Measurements from ENCODE around the gene TOX2.

TOX2 gene

DNA sequence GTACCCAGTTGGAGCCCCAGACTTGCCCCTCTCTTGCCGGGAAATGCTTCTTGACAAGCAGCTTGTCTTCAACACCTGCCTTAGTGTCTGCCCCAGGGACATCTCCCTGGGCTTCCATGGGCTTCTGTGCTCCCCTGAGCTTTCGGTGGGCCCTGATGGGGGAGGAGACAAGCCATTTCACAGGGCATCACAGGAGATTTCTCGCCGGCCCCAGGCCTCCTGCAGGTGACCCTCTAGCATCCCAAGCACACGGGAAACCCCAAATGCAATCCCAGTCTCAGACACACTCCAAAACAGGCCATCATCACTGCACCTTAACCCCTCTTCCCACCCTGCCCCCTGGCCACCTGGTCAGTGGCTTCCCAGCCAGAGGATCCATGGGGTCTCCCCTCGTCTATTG lies 197.8 kb downstream of the TOX2 start:
- no peak overlapping the region for H3K4me3 ChIP-seq (ENCODE audit: low read depth in 1 of 5, low read length in 5 of 5)
- H3K4me1 ChIP-seq (ENCODE audit: control insufficient read depth in 5 of 5, insufficient read depth in 5 of 5, low read length in 5 of 5), result peaks cover 0 to 6% (median 2%) of the 10 kb centered on the region in 5 donors
- H3K9ac ChIP-seq (ENCODE audit: low read length in 5 of 5), result no peak overlapping the region
- peaks cover 22 to 48% (median 28%) of the 10 kb centered on the region in 5 donors for H3K27me3 ChIP-seq (ENCODE audit: control insufficient read depth in 5 of 5, insufficient read depth in 4 of 5, low read length in 5 of 5)
- H3K27ac ChIP-seq (ENCODE audit: low read depth, low read length), result no peak overlapping the region
- H3K36me3 ChIP-seq (ENCODE audit: control insufficient read depth in 5 of 5, insufficient read depth in 5 of 5, low read length in 5 of 5), result no peaks in the 10 kb centered on the region
- H3K9me3 ChIP-seq (ENCODE audit: control insufficient read depth in 5 of 5, low read length in 5 of 5), result peaks cover 0 to 9% (median 7%) of the 10 kb centered on the region in 5 donors

DNA sequence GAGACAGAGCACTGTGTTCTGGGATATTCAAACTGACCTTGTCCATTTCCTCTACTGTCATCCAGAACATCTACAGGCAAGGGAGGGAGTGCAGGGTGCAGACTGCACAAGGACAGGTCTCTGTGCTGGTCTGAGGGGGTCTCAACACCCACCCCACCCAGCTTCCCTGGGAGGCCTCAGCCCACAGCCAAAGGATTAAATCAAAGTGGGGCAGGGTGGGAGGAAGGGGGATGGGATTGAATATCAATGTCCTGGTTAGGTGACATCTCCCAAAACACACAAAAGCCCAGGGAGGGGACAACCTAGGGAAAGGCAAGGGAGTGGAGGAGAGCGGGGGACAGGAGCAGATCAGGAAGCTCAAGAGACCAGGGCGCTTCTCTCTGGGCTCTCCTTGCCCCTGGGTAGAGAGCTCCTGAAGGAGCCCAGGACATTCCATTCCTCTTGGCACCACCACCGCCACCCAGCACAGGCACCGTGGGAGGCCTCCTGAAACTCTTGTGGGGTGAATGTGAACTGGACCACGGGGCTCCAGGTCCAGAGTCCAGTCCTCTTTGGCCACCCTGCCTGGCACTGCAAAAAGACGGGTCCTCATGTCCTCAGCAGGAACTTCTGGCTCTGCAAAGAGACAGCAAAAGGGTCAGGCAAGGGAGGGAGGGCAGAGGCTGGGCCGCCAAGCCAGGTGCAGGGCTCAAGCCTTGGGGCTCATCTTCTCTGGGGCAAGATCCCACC lies 198.4 kb downstream of the TOX2 start:
- no peak overlapping the region for H3K9ac ChIP-seq (ENCODE audit: low read length in 5 of 5)
- peaks cover 0 to 6% (median 2%) of the 10 kb centered on the region in 5 donors for H3K4me1 ChIP-seq (ENCODE audit: control insufficient read depth in 5 of 5, insufficient read depth in 5 of 5, low read length in 5 of 5)
- peaks cover 18 to 42% (median 28%) of the 10 kb centered on the region in 5 donors for H3K27me3 ChIP-seq (ENCODE audit: control insufficient read depth in 5 of 5, insufficient read depth in 4 of 5, low read length in 5 of 5)
- no peak overlapping the region for H3K27ac ChIP-seq (ENCODE audit: low read depth, low read length)
- H3K4me3 ChIP-seq (ENCODE audit: low read depth in 1 of 5, low read length in 5 of 5), result no peak overlapping the region
- peaks cover 0 to 4% (median 1%) of the 10 kb centered on the region in 5 donors for H3K9me3 ChIP-seq (ENCODE audit: control insufficient read depth in 5 of 5, low read length in 5 of 5)
- H3K36me3 ChIP-seq (ENCODE audit: control insufficient read depth in 5 of 5, insufficient read depth in 5 of 5, low read length in 5 of 5), result no peaks in the 10 kb centered on the region

DNA sequence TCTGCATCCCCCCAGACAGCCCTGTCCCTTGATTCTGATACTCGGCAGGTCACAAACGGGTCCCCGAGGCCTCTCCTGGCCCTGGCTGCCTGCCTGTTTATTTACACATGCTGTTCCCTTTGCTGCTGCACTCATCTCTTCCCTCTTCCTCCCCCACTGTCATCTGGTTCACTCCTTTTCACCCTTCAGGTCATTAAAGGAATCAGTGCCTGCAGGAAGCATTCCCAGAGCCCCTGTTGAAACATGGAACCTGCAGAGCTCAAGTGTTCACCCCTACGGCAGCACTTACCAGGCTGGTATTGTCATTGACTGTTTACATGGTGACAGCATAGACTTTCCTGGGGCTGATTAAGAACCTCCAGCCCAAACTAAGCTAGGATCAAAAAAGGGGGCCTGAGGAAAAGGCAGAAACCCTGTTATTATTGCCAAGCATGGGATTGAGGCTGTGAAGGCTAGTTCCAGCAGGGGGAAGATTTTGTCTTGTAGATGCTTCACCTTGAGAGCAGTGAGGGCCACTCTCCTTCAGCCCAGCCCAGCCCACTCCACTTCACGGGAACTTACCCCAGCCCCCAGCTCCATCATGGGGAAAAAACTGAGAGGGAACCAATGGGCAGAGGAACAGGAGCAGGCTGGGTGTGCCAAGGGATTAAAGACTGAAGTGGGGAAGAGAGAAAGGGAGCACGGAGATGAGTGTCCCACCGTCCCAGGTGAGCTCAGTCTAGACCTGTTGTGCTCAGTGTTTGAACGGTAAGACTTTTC lies 199.1 kb downstream of the TOX2 start:
- Histone ChIP-seq H3K36me3 (ENCODE audit: control insufficient read depth in 5 of 5, insufficient read depth in 5 of 5, low read length in 5 of 5) (no peaks in the 10 kb centered on the region), H3K27ac (ENCODE audit: low read depth, low read length) (no peak overlapping the region), H3K27me3 (ENCODE audit: control insufficient read depth in 5 of 5, insufficient read depth in 4 of 5, low read length in 5 of 5) (peaks cover 18 to 41% (median 28%) of the 10 kb centered on the region in 5 donors), H3K9ac (ENCODE audit: low read length in 5 of 5) (no peak overlapping the region), H3K4me1 (ENCODE audit: control insufficient read depth in 5 of 5, insufficient read depth in 5 of 5, low read length in 5 of 5) (peaks cover 0 to 6% (median 2%) of the 10 kb centered on the region in 5 donors), H3K4me3 (ENCODE audit: low read depth in 1 of 5, low read length in 5 of 5) (no peak overlapping the region), H3K9me3 (ENCODE audit: control insufficient read depth in 5 of 5, low read length in 5 of 5) (no peaks in the 10 kb centered on the region)

DNA sequence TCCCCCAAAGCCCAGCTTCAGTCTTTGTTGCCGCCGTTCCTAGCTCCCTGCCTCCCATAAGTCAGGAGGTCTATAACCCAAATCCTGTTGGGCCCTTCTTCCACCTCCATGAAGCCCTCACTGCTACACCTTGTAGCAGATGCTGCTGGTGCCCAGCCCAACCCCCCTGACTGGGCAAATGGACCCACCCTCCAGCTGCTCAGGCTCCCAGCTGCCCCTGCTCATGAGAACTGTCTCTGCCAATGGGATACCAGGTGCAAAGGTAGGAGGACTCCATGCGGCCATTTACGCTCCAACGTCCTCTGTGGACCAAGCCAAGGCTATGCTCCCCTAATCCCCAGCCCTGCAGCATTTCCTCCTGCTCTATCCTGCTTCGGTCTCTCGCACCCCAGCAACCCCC lies 200.5 kb downstream of the TOX2 start:
- Histone ChIP-seq H3K36me3 (ENCODE audit: control insufficient read depth in 5 of 5, insufficient read depth in 5 of 5, low read length in 5 of 5) (no peaks in the 10 kb centered on the region), H3K9me3 (ENCODE audit: control insufficient read depth in 5 of 5, low read length in 5 of 5) (no peaks in the 10 kb centered on the region), H3K27me3 (ENCODE audit: control insufficient read depth in 5 of 5, insufficient read depth in 4 of 5, low read length in 5 of 5) (peaks cover 16 to 36% (median 22%) of the 10 kb centered on the region in 5 donors), H3K4me3 (ENCODE audit: low read depth in 1 of 5, low read length in 5 of 5) (no peak overlapping the region), H3K9ac (ENCODE audit: low read length in 5 of 5) (no peak overlapping the region), H3K27ac (ENCODE audit: low read depth, low read length) (no peak overlapping the region), H3K4me1 (ENCODE audit: control insufficient read depth in 5 of 5, insufficient read depth in 5 of 5, low read length in 5 of 5) (peaks cover 0 to 6% (median 2%) of the 10 kb centered on the region in 5 donors)

DNA sequence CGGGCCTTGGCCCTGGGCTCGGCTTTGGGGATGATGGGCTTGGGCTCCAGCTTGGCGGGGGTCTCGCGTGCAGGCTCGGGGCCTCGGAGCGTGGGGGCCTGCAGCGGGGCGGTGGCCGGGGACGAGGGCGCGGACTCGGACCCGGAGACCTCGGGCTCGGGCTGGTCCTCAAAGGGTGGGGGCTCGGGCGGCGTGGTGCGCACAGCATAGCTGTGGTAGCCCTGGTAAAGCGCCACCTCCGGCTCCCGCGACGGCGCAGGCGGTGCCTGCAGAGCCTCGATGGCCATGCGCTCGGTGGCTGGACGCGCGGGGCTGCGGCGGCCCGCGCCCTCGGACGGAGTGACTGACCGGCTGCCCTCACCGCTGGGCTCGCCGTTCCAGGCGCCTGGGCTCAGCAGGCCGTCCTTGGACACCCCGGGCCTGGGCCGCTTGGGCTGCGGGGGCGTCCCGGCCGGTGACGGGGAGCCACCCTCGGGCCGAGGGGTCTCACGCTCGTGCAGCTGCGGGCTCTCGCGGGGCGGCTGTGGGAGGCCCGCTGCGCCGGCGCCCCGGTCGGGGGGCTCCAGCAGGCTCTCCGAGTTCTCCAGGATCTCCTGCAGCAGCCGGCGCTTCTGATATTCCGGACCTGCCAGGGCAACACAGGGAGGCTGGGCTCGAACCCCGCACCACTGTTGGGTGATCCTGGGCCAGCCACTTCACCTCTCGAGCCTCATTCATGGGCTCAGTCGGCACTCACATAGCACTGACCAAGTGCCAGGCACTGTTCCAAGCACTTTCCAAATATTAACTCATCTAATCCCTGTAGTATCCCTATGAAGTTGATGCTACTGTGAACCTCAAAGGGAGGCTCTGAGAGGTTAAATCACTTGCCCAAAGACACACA lies 201.4 kb downstream of the TOX2 start:
- Histone ChIP-seq H3K27ac (ENCODE audit: low read depth, low read length) (no peak overlapping the region), H3K9ac (ENCODE audit: low read length in 5 of 5) (no peak overlapping the region), H3K4me1 (ENCODE audit: control insufficient read depth in 5 of 5, insufficient read depth in 5 of 5, low read length in 5 of 5) (peaks cover 0 to 6% (median 2%) of the 10 kb centered on the region in 5 donors)

DNA sequence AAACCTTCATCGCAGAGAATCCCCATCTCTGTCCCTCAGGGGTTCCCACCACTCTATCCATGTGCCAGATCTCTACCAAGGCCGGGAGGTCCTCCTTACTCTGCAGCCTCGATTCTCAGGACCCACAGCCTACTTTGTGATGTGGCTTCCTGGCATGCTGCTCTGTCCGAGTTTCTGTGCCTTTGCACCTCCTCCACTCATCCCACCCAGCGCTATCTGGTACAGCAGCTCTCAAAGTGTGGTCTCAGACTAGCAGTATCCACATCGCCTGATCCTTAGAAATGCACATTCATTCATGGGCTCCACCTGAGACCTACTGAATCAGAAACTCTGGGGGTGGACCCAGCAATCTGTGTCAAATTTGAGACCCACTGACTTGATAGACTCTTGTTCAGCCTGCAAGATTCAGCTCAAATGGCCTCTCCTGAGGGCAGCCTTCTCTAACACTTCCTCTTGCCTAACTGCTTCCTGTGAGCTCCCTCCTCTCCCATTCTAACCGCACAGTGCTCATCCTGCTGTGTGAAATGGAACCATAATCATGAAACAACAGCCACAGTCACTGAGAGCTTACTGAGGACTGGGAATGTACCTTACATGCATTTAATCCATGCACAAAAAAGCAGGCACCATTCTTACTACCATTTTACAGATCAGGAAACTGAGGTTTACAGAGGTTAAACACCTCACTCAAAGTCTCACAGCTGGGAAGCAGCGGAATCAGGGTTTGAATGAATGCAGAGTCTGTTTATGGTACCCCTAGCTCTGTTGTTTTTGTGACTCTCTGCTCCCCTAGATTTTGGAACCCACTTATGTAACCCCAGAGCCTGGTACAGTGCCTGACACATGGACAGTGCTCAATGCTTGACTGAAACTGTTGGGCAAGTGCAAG lies 202.9 kb downstream of the TOX2 start:
- Histone ChIP-seq H3K27ac (ENCODE audit: low read depth, low read length) (no peak overlapping the region), H3K36me3 (ENCODE audit: control insufficient read depth in 5 of 5, insufficient read depth in 5 of 5, low read length in 5 of 5) (no peaks in the 10 kb centered on the region), H3K9me3 (ENCODE audit: control insufficient read depth in 5 of 5, low read length in 5 of 5) (no peaks in the 10 kb centered on the region), H3K9ac (ENCODE audit: low read length in 5 of 5) (no peak overlapping the region), H3K27me3 (ENCODE audit: control insufficient read depth in 5 of 5, insufficient read depth in 4 of 5, low read length in 5 of 5) (peaks cover 17 to 33% (median 19%) of the 10 kb centered on the region in 5 donors), H3K4me3 (ENCODE audit: low read depth in 1 of 5, low read length in 5 of 5) (no peak overlapping the region), H3K4me1 (ENCODE audit: control insufficient read depth in 5 of 5, insufficient read depth in 5 of 5, low read length in 5 of 5) (peaks cover 0 to 6% (median 0%) of the 10 kb centered on the region in 5 donors)

More for the DNA sequence above, 201.4 kb downstream of the TOX2 start:
- Histone ChIP-seq H3K27me3 (ENCODE audit: control insufficient read depth in 5 of 5, insufficient read depth in 4 of 5, low read length in 5 of 5) (peaks cover 16 to 31% (median 19%) of the 10 kb centered on the region in 5 donors), H3K4me3 (ENCODE audit: low read depth in 1 of 5, low read length in 5 of 5) (no peak overlapping the region), H3K9me3 (ENCODE audit: control insufficient read depth in 5 of 5, low read length in 5 of 5) (no peaks in the 10 kb centered on the region), H3K36me3 (ENCODE audit: control insufficient read depth in 5 of 5, insufficient read depth in 5 of 5, low read length in 5 of 5) (no peaks in the 10 kb centered on the region)

DNA sequence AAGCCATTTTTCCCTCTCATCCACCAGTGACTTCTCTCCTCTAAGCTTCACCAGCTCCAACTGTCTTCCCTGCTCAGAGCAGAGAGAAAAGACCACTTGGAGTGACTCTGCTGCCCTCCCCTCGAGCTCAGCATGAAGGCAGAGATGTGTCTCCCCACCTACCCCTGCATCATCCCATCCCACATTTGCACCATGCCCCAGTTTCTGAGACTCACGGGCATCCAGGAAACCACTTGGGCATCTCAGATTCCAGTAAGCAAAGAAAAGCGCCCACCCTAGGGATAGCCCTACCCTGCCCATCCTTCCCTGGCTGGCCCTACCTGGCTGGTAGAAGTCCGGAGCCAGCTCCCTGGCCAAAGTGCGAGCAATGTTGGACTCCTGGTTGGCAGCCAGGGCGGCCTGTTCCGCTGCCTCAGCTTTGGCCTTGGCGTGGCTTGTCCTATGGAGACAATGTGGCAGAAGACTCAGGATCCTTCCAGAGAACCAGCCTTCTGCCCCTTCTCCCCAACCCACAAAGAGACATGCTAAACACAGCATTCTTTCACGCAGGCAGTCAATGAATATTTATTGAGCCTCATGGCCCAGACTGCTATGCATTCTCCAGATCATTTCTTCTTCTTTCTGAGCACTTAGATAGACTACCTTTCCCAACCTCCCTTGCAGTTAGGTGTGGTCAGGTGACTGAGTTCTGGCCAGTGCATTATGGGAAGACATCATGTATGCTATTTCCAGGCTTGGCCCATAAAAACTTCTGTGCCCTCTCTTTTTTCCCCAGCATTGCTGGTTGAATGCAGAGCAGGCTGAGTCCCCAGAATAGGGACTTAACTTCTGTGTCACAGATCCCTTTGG lies 203.8 kb downstream of the TOX2 start:
- no peaks in the 10 kb centered on the region for H3K36me3 ChIP-seq (ENCODE audit: control insufficient read depth in 5 of 5, insufficient read depth in 5 of 5, low read length in 5 of 5)
- no peak overlapping the region for H3K4me3 ChIP-seq (ENCODE audit: low read depth in 1 of 5, low read length in 5 of 5)
- H3K4me1 ChIP-seq (ENCODE audit: control insufficient read depth in 5 of 5, insufficient read depth in 5 of 5, low read length in 5 of 5), result peaks cover 0 to 6% (median 0%) of the 10 kb centered on the region in 5 donors
- H3K9me3 ChIP-seq (ENCODE audit: control insufficient read depth in 5 of 5, low read length in 5 of 5), result no peaks in the 10 kb centered on the region
- H3K9ac ChIP-seq (ENCODE audit: low read length in 5 of 5), result no peak overlapping the region
- H3K27ac ChIP-seq (ENCODE audit: low read depth, low read length), result no peak overlapping the region
- peaks cover 17 to 34% (median 21%) of the 10 kb centered on the region in 5 donors for H3K27me3 ChIP-seq (ENCODE audit: control insufficient read depth in 5 of 5, insufficient read depth in 4 of 5, low read length in 5 of 5)
